ENCODE results near the gene SLC12A4.

DNA sequence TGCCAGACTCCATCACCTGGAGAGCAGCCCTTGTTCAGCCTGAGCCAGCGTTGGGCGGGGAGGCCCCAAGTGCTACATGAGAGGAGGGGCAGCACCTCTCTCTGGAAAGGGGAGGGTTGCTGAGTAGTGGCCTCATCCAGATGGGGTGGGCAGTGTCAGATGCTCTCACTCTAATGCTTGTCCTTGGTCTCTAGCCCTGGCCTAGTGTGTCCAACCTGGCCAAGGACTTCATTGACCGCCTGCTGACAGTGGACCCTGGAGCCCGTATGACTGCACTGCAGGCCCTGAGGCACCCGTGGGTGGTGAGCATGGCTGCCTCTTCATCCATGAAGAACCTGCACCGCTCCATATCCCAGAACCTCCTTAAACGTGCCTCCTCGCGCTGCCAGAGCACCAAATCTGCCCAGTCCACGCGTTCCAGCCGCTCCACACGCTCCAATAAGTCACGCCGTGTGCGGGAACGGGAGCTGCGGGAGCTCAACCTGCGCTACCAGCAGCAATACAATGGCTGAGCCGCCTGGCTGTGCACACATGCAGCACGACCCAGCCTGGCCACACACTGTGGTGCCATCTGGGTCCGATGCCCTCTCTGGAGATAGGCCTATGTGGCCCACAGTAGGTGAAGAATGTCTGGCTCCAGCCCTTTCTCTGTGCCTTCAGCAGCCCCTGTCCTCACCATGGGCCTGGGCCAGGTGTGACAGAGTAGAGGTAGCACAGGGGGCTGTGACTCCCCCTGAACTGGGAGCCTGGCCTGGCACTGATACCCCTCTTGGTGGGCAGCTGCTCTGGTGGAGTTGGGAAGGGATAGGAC is 41.1 kb downstream of the SLC12A4 start:
- TF ChIP-seq, protein P1, sequence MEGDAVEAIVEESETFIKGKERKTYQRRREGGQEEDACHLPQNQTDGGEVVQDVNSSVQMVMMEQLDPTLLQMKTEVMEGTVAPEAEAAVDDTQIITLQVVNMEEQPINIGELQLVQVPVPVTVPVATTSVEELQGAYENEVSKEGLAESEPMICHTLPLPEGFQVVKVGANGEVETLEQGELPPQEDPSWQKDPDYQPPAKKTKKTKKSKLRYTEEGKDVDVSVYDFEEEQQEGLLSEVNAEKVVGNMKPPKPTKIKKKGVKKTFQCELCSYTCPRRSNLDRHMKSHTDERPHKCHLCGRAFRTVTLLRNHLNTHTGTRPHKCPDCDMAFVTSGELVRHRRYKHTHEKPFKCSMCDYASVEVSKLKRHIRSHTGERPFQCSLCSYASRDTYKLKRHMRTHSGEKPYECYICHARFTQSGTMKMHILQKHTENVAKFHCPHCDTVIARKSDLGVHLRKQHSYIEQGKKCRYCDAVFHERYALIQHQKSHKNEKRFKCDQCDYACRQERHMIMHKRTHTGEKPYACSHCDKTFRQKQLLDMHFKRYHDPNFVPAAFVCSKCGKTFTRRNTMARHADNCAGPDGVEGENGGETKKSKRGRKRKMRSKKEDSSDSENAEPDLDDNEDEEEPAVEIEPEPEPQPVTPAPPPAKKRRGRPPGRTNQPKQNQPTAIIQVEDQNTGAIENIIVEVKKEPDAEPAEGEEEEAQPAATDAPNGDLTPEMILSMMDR (IDR thresholded peaks at IDR 0.05 in 8 of 11, conservative IDR thresholded peaks at IDR 0.05 in 3 of 11), result no peak
- TF ChIP-seq POLR2AphosphoS5 (IDR thresholded peaks at IDR 0.05), result peak in 2 of 3 donors; percentile 48 to 69

Measured in spleen (tissue), 7 donors.